CD4-positive, alpha-beta T cell treated with Interferon gamma for 1 hour (primary cell): Measurements from ENCODE around the gene PER1.

Source experiments
- DNase-seq: peaks from one replicate; pipeline ENCODE4 v3.0.0-alpha.2; 2020

The PER1 gene

DNA sequence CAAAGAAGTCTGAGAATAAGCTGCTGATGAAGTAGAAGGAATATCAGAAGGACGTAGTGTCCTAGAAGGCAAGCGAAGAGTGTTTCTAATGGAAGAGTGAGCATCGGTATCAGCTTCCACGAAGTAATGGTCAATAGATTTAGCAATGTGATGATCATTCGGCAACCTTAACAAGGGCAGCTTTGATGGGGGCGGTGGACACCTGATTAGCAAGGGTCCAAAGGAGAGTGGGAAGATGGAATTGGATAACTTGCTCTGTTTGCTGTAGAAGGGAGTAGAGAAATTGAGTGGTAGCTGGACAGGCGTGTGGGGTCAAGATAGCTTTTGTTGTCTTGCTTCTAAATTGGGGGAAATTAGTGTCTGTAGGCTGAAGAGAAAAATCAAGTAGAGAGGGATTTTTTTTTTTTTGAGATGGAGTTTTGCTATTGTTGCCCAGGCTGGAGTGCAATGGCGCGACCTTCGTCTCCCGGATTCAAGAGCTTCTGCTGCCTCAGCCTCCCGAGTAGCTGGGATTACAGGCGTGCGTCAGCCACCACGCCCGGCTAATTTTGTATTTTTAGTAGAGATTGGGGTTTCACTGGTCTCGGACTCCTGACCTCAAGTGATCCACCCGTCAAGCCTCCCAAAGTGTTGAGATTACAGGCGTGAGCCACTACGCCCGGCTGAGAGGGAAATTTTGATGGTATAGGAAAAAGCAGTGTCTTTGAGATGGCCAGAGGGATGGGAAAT, 14.4 kb downstream of the PER1 start:
- DNase-seq, result no peak

DNA sequence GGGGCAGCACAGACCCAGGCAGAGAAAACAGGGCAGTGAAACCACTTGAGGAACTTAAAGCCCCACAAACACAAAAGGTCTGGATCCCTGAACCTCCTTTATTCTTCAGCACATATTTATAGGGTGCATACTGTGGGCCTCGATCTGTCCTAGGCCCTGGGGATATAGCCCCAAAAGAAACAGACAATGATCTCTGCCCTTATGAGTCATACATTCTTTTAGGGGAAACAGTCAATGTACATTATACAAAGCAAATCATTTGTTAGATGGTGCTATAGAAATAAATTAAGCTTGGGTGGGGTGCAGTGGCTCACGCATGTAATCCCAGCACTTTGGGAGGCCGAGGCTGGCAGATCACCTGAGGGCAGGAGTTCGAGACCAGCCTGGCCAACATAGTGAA, 18.3 kb downstream of the PER1 start:
- no peak for DNase-seq

DNA sequence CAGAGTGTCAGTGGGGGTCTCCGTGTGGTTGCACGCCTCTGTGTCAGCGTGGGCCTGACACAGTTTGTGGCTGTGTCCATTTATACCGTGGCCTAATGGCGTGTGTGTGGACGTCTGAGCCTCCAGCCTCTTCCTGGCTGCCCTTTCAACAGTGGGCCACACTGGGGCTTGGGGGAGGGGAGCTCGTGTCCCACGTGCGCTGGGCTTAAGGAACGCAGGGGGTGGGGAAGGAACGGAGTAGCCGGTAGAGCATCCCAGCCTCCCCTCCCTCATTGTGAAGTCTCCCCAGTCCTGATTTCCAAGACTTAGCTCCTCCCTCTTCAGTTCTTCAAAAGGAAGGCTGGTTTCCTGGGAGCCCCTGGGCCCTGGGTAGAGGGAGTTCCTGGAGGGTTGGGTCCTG, 18.8 kb downstream of the PER1 start:
- DNase-seq, result no peak

- DNase-seq, result no peak
Measured at GRCh38 chr17:8131844-8132441, 20.3 kb downstream of the PER1 start.

DNA sequence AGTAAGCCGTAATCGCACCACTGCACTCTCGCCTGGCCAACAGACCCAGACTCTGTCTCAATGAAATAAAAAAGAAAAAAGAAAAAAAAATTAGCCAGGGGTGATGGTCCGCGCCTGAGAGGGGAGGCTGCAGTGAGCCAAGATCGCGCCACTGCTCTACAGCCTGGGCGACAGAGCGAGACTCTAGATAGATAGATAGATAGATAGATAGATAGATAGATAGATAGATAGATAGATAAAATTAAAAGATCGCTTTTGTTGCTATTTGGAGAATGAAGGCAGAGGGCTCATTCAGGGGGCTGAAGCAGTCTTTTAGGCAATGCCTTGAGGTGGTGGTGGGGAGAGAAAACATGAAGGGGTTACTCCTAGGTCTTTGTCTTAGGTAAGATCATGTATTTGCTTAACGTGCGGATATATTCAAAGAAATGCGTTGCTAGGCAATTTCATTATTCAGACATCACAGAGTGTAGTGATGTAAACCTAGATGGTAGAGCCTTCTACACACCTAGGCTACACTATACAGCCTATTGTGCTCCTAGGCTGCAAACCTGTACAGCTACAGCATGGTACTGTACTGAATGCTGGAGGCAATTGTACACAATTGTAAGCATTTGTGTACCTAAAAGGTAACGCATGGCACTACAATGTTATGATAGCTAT, 23.9 kb downstream of the PER1 start:
- no peak for DNase-seq

DNA sequence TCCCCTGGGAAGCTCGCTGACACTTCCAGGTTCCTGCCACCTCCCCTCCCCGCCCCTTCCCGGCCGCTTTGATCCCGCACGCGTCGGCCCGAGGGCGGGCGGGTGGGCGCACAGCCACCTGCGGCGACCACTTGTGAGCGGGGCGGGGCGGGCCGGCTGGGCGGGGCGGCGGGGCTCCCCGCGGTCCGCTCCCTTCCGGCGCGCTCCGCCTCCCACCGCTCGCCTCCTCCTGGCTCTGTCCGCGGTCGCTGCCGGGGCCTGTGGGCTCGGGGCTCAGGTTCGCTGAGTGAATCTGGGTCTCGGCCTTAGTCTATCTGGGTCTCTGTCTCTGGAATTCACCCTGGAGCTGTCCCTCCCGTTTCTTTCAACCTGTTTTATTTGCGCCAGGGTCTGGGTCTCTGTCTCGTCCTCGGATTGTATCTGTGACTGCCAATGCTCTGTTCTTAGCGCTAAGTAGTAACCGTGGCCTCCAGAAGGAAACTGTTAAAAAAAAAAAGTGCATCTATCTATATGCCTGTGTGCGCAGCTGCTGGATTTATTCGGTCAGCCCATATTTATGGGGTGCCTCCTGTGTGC, 25.6 kb downstream of the PER1 start:
- DNase-seq, result no peak

DNA sequence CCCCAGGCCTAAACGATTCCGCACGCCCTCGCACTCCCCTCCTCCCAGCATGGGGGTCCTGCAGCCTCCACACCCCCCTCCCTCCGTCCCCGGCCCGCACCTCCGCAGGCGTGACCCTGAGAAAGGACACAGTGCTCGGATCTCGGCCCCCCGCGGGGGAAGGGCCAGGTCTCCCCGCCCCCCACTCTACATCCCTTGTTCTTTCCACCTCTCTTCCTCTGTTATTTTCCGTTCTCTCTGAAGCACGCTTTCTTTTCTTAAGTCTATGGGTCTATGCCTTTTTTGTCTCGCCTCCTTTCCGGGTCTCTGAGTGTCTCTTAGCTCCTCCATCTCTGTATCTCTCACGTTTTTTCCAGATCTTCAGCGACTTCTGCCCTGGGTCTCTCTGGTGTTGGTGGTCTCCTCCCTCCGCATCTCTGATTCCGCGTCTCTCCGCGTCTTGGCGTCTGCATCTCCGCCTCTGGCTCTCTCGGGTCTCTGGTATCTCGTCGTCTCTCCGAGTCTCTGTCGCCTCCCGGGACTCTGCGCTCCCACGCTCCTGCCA, 26.2 kb downstream of the PER1 start:
- DNase-seq, result no peak

DNA sequence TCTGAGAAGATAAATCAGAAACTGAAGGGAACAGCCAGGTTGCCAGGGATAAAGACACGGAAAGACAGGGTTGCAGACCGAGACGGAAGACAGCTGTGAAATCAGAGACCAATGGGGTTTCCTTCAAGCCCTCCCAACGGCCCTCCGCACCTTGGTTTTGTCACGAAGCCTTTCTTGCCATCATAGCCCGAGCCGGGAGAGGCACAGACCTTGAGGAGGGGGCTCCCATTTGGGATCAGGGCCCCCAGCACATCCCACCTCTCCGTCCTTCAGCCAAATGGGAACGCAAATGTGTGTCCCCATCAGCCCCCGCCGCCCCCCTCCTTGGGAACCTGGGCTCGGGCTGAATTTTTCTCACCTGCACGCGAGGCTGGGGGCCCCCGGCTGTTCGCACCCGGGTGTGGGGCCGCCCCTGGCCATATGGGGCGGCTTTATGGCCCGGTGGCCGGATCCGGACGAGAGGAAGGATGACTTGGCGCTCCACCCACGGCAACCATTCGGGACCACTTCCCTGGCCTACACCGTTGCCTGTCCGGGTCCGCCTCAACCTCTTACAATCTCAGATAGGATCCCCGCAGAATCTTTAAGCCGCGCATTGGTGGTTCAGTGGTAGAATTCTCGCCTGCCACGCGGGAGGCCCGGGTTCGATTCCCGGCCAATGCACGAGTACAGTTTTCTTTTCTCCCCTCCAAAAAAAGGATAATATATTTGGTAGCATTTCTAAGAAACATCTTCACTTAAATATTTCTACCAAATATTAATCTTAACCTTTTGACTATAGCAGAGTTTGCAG, 26.9 kb downstream of the PER1 start:
- DNase-seq, result peak; percentile 86

GRCh38 chr17:8124350-8125153, 27.7 kb downstream of the PER1 start:
- DNase-seq, result no peak

DNA sequence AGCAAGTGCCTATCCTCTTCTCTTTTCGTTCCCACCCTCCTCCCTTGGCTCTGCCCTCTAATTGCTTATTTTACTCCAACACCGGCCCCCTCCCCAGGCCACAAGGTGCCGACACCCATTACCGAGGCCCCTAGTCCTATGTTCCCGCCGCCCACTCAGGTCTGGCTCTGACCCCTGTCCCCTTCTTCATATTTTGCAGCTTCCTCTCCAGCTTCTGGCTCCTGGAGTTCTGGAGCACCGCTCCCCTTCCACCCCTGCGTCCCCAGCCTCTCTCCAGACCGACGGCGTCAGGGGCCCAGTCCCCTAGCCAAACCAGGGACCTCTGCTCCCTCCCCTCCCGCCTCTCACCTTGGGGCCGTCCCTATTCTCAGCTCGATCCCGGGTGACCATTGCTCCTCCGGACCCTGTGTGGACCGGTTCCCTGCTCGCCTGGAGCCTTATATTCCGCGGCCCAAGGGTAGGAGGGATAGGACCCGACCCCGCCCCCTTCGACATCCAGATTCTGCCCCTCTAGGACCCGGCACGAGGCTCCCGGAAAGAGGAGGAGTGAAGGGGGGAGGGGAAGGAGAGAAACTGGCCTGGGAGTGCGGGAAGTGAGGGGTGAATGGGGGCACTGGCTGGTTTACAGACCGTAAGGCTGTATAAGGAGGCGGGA, 28.4 kb downstream of the PER1 start, which contains the start of gene HES7:
TSS of gene HES7 (minus strand) at position 412 of the 655 bp plus-strand sequence. CDS start at position 390, 22 bp downstream.
- DNase-seq, result no peak

GRCh38 chr17:8122924-8123694, 29.1 kb downstream of the PER1 start:
- no peak for DNase-seq

- no peak for DNase-seq
Measured at GRCh38 chr17:8122422-8122923, 29.7 kb downstream of the PER1 start.

- no peak for DNase-seq
Measured at GRCh38 chr17:8121681-8122421, 30.4 kb downstream of the PER1 start.

GRCh38 chr17:8121407-8121680, 30.9 kb downstream of the PER1 start:
- DNase-seq, result no peak

GRCh38 chr17:8120520-8121406, 31.4 kb downstream of the PER1 start:
- peak; percentile 70 for DNase-seq

GRCh38 chr17:8119581-8120519, 32.4 kb downstream of the PER1 start:
- peak; percentile 83 for DNase-seq
